Measurements from ENCODE around the gene SEC63. TPM values are rescaled to one million over a fixed set of nuclear protein-coding genes. Genes with fewer than 3 reads are reported as not detected.

The SEC63 gene
- total RNA-seq, 2 donors from 2014 or later = 90.7 to 105 TPM

DNA sequence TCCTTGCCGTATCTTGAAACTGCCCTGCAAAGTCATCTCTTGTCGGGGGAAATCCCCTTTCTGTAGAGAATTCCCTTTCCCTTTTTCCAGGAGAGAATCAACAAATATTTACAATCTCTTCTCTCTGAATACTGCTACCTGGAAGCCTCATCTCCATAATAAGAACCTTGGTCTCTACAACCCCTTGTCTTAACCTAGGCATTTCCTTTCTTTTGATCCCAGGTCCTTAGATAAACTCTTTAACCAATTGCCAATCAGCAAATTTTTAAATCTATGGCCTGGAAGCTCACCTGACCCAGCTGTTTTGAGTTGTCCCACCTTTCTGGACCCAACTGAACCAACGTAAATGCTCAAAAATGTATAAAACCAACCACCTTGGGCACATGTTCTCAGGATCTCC is 30.6 kb upstream of the SEC63 start:
- Mint-ChIP-seq H3K4me3 (no peak overlapping the region), H3K27ac (no peak overlapping the region), H3K9me3 (no peaks in the 10 kb centered on the region), H3K36me3 (ENCODE audit: insufficient read depth in 2 of 2) (no peaks in the 10 kb centered on the region), H3K27me3 (ENCODE audit: low read depth) (no peaks in the 10 kb centered on the region), H3K4me1 (ENCODE audit: low read depth) (no peaks in the 10 kb centered on the region)
- ATAC-seq (replicated peaks in 1 of 2) (no peak), DNase-seq (no peak)

DNA sequence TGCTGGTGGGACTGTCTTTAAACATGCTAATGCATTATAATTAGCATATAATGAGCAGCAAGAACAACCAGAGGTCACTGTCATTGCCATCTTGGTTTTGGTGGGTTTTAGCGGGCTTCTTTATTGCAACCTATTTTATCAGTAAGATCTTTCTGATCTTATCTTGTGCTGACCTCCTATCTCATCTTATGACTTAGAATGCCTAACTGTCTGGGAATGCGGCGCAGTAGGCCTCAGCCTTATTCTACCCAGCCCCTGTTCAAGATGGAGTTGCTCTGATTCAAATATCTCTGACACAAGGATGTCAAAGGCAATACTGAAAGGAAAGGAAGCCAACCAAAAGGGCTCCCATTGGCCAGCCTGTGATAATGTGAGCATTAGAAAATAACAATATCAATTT is 29.8 kb upstream of the SEC63 start:
- DNase-seq (no peak), ATAC-seq (replicated peaks in 1 of 2) (no peak)
- H3K27me3 Mint-ChIP-seq (ENCODE audit: low read depth) = peaks cover 3% of the 10 kb centered on the region
- no peak overlapping the region for H3K4me3 Mint-ChIP-seq
- H3K4me1 Mint-ChIP-seq (ENCODE audit: low read depth) = no peaks in the 10 kb centered on the region
- no peak overlapping the region for H3K27ac Mint-ChIP-seq
- H3K36me3 Mint-ChIP-seq (ENCODE audit: insufficient read depth in 2 of 2) = no peaks in the 10 kb centered on the region
- H3K9me3 Mint-ChIP-seq = no peaks in the 10 kb centered on the region

DNA sequence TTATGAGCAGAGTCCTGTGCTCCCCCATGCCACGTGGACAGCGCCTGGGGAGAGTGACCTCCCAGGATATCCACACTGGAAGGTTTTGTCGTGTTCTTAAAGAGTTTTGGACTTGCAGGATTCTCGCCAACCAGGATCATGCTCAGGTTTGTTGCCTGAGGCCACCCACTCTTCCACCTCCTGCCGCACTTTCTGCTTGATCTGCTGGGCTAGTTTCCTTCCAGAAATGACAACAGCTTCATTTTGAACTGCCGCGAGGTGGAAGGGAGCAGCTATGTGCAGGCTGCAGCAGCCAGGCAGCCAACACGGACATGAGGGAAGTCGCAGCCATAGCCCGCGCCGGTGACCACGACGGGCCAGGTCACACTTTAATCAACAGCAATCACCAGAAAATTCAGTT is 27.7 kb upstream of the SEC63 start:
- Mint-ChIP-seq H3K9me3 (no peaks in the 10 kb centered on the region), H3K4me1 (ENCODE audit: low read depth) (no peaks in the 10 kb centered on the region), H3K4me3 (no peak overlapping the region), H3K27ac (no peak overlapping the region), H3K36me3 (ENCODE audit: insufficient read depth in 2 of 2) (no peaks in the 10 kb centered on the region), H3K27me3 (ENCODE audit: low read depth) (peaks cover 12% of the 10 kb centered on the region)
- ATAC-seq (replicated peaks in 1 of 2) (no peak), DNase-seq (no peak)

DNA sequence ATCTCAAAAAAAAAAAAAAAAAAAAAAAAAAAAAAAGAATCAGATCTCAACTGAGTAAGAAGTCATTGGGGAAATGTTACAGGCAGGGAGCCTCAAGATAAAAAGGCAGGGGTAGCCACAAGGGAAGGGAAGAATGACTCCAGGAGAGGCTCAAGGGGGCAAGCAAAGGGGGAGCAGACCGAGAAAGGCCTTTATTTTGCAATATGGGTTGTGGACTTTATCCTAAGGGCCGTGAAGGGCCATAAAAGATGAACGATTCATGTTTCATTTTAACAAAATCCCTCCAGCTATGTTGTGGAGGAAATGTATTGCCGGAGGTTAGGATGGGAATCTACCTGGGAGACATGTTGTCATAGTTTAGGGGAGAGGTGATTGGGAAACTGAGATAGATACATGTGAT is 25.8 kb upstream of the SEC63 start:
- no peak for ATAC-seq (replicated peaks in 1 of 2)
- Mint-ChIP-seq H3K27me3 (ENCODE audit: low read depth) (peaks cover 12% of the 10 kb centered on the region), H3K4me3 (no peak overlapping the region), H3K36me3 (ENCODE audit: insufficient read depth in 2 of 2) (no peaks in the 10 kb centered on the region), H3K27ac (no peak overlapping the region), H3K9me3 (no peaks in the 10 kb centered on the region), H3K4me1 (ENCODE audit: low read depth) (no peaks in the 10 kb centered on the region)
- DNase-seq = no peak

DNA sequence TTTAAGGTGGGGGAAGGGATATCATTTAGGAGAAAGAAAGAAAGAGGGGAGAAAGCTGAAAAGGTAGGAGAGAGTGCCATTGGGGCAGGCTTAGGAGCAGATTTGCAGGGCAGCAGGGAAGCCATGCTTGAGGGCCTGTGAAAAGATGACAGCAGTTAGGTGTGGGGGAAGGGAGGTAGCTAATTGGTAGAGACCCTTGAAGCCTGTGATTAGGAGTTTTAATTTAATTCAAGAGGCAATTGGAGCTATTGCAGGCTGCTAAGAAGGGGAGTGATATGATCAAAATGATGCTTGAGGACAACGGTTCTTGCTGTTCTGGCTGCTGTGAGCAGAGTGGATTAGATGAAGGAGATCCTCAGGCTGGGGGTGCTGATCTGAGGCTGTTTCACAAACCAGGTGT is 24.5 kb upstream of the SEC63 start:
- no peaks in the 10 kb centered on the region for H3K9me3 Mint-ChIP-seq
- DNase-seq (no peak), ATAC-seq (replicated peaks in 1 of 2) (no peak)
- H3K4me1 Mint-ChIP-seq (ENCODE audit: low read depth) = no peaks in the 10 kb centered on the region
- no peak overlapping the region for H3K4me3 Mint-ChIP-seq
- H3K27me3 Mint-ChIP-seq (ENCODE audit: low read depth) = peaks cover 12% of the 10 kb centered on the region
- no peak overlapping the region for H3K27ac Mint-ChIP-seq
- no peaks in the 10 kb centered on the region for H3K36me3 Mint-ChIP-seq (ENCODE audit: insufficient read depth in 2 of 2)

DNA sequence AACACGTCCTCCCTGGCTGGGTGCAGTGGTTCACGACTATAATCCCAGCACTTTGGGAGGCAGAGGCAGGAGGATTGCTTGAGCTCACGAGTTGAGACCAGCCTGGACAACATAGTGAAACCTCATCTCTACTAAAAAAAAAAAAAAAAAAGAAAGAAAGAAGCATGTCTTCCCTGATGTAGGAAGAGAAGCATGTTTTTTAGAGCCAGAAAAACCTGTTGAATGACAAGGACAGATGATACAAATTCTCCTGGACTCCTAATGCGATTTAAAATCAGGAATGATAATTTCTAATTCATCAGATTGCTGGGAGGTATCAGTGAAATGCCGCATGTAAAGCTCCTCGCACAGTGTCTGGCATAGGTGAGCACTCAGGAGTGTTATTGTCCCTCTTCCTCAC is 23.7 kb upstream of the SEC63 start:
- no peaks in the 10 kb centered on the region for H3K9me3 Mint-ChIP-seq
- ATAC-seq (replicated peaks in 1 of 2) (no peak), DNase-seq (no peak)
- H3K4me1 Mint-ChIP-seq (ENCODE audit: low read depth) = no peaks in the 10 kb centered on the region
- H3K36me3 Mint-ChIP-seq (ENCODE audit: insufficient read depth in 2 of 2) = no peaks in the 10 kb centered on the region
- no peak overlapping the region for H3K27ac Mint-ChIP-seq
- no peak overlapping the region for H3K4me3 Mint-ChIP-seq
- H3K27me3 Mint-ChIP-seq (ENCODE audit: low read depth) = peaks cover 12% of the 10 kb centered on the region

DNA sequence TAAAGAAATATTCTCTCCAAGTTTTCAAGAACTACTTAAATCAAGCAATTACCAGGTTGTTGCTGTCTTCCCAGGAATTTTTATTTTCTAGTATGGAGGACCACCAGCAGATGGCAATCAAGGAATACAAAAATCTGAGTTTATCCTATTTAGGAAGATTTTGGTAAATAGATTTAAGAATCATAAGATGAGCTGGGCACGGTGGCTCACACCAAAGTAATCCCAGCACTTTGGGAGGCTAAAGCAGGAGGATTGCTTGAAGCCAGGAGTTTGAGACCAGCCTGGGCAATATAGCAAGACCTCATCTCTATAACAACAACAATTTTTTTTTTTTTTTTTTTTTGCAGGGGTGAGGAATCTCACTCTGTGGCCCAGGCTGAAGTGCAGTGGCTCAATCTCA is 19.3 kb upstream of the SEC63 start:
- Mint-ChIP-seq H3K4me1 (ENCODE audit: low read depth) (no peaks in the 10 kb centered on the region), H3K27me3 (ENCODE audit: low read depth) (peaks cover 12% of the 10 kb centered on the region), H3K36me3 (ENCODE audit: insufficient read depth in 2 of 2) (no peaks in the 10 kb centered on the region), H3K9me3 (no peaks in the 10 kb centered on the region), H3K27ac (no peak overlapping the region), H3K4me3 (no peak overlapping the region)
- no peak for DNase-seq
- ATAC-seq (replicated peaks in 1 of 2) = no peak

DNA sequence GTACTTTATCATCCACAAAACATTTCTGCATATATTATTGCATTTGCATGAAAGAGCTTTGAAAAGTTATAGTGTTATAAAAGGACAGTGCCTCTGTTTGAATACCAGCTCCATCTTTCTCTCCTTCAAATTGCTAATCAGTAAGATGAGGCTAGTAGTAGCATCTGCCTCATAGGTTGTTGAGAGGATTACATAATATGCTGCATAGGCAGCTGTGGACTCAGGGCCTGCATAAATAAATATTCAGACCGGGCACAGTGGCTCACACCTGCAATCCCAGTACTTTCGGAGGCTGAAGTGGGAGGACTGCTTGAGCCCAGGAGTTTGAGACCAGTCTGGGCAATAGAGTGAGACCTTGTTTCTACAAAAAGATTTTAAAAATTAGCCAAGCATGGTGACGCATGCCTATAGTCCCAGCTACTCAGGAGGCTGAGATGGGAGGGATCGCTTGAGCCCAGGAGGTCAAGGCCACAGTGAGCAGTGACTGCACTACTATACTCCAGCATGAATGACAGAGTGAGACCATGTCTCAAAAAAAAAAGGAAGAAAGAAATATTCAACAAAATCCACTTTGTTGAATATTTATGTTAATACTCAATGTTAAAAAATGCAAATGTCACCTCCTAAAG is 18.3 kb upstream of the SEC63 start:
- ATAC-seq (replicated peaks in 1 of 2) = no peak
- Mint-ChIP-seq H3K9me3 (no peaks in the 10 kb centered on the region), H3K27me3 (ENCODE audit: low read depth) (peaks cover 13% of the 10 kb centered on the region), H3K4me1 (ENCODE audit: low read depth) (no peaks in the 10 kb centered on the region), H3K27ac (no peak overlapping the region), H3K4me3 (no peak overlapping the region), H3K36me3 (ENCODE audit: insufficient read depth in 2 of 2) (no peaks in the 10 kb centered on the region)
- DNase-seq = no peak

DNA sequence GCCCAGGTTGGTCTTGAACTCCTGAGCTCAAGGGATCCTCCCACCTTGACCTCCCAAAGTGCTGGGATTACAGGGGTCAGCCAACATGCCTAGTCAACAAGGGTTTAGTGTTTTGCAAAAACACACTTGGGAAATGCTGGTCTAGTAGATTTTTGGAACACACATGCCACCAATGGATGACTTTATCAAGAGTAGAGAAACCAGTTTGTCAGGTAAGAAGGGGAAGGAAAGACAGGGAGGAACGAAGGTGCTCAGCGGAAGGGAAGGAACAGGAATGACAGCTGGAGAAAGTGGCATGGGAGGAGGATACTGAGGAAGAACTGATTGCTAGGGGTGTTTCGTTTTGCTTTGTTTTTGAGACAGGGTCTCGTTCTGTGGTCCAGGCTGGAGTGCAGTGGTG is 15.6 kb upstream of the SEC63 start:
- H3K4me3 Mint-ChIP-seq = no peak overlapping the region
- DNase-seq = no peak
- peaks cover 13% of the 10 kb centered on the region for H3K27me3 Mint-ChIP-seq (ENCODE audit: low read depth)
- no peaks in the 10 kb centered on the region for H3K9me3 Mint-ChIP-seq
- H3K36me3 Mint-ChIP-seq (ENCODE audit: insufficient read depth in 2 of 2) = no peaks in the 10 kb centered on the region
- no peaks in the 10 kb centered on the region for H3K4me1 Mint-ChIP-seq (ENCODE audit: low read depth)
- no peak overlapping the region for H3K27ac Mint-ChIP-seq
- ATAC-seq (replicated peaks in 1 of 2) = no peak

DNA sequence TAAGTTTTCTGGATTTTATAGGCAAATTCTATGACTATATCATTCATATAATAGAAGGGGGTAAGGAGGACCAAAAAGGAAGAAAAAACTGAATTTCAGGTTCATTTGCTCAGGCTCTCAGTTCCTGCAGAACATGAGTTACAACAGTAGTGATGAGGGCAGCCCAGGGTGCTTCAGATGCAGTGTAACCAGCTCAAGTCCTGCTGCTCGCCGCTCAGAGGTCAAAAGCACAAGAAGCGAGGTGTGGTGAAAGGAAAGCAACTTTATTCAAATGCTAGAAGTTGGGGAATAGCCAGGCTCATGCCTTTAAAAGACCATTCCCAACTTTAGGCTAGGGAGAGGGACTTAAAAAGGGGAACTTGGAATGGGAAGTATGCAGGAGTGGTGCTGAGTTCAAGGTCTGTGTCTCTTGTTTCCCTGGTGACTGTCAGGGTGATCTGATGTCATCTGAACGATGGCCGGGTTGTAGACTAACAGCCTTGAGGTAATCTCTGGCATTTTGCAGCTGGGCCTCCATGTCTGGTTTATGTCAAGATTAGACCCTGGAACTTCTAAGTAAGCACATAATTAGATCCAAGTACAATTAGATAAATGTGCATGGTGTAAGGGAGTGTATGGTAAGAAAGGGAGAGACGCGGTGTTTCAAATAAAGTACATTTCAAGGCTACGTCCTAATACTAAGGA is 14.5 kb upstream of the SEC63 start:
- ATAC-seq (replicated peaks in 1 of 2) (no peak), DNase-seq (no peak)
- peaks cover 13% of the 10 kb centered on the region for H3K27me3 Mint-ChIP-seq (ENCODE audit: low read depth)
- no peaks in the 10 kb centered on the region for H3K4me1 Mint-ChIP-seq (ENCODE audit: low read depth)
- no peaks in the 10 kb centered on the region for H3K9me3 Mint-ChIP-seq
- H3K4me3 Mint-ChIP-seq = no peak overlapping the region
- no peak overlapping the region for H3K27ac Mint-ChIP-seq
- H3K36me3 Mint-ChIP-seq (ENCODE audit: insufficient read depth in 2 of 2) = no peaks in the 10 kb centered on the region

DNA sequence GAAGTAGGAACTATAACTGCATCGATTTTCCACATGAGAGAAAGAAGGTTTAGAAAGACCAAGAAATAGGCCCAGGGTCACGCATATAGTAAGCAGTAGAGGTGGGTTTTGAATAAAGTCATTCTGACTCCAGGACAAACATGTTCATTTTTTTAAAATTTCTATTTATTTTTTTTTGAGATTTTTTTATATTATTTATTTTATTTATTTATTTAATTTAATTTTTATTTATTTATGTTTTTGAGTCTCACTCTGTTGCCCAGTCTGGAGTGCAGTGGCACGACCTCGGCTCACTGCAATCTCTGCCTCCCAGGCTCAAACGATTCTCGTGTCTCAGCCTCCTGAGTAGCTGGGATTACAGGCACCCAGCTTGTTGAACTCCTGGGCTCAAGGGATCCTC is 13.2 kb upstream of the SEC63 start:
- Mint-ChIP-seq H3K4me3 (no peak overlapping the region), H3K27ac (no peak overlapping the region)

DNA sequence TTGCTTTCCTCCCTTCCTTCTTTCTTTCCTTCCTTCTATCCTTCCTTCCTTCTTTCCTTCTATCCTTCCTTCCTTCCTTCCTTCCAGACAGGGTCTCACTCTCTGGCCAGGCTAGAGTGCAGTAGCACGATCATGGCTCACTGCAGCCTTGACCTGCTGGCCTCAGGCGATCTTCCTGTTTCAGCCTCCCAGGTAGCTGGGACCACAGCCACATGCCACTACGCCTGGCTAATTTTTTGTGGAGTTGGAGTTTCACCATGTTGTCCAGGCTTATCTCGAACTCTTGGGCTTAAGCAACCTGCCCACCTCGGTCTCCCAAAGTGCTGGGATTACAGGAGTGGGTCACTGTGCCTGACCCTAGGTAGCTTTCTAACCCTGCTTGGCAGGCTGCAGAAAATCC is 12.2 kb upstream of the SEC63 start:
- Mint-ChIP-seq H3K36me3 (ENCODE audit: insufficient read depth in 2 of 2) (no peaks in the 10 kb centered on the region), H3K9me3 (no peaks in the 10 kb centered on the region), H3K4me3 (no peak overlapping the region), H3K27ac (no peak overlapping the region), H3K27me3 (ENCODE audit: low read depth) (peaks cover 13% of the 10 kb centered on the region), H3K4me1 (ENCODE audit: low read depth) (peaks cover 2% of the 10 kb centered on the region)
- ATAC-seq (replicated peaks in 1 of 2) (no peak), DNase-seq (no peak)

More for the DNA sequence above, 13.2 kb upstream of the SEC63 start:
- H3K27me3 Mint-ChIP-seq (ENCODE audit: low read depth) = peaks cover 13% of the 10 kb centered on the region
- no peaks in the 10 kb centered on the region for H3K36me3 Mint-ChIP-seq (ENCODE audit: insufficient read depth in 2 of 2)
- no peak for DNase-seq
- H3K4me1 Mint-ChIP-seq (ENCODE audit: low read depth) = no peaks in the 10 kb centered on the region
- ATAC-seq (replicated peaks in 1 of 2) = no peak
- no peaks in the 10 kb centered on the region for H3K9me3 Mint-ChIP-seq

DNA sequence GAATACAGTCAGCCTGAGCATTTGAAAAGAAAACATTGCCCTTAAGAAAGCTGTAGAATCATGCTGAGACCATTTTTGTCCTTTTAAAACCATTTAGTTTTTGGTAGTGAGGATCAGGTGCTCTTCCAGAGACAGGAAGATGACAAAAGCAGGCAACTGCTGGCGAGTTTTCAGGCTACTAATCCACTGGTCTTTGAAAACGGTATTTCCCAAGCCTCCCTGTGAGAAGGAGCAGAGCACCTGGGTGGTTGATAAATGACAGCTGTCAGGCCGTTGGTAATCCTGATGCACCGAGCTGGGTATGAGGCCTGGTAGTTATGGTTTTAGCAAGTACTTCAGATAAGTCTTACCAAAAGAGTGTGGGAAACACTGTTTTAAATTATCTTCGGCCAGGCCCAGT is 10.1 kb upstream of the SEC63 start:
- Mint-ChIP-seq H3K27ac (no peak overlapping the region), H3K4me1 (ENCODE audit: low read depth) (peaks cover 23% of the 10 kb centered on the region), H3K4me3 (no peak overlapping the region), H3K9me3 (peaks cover 0 to 5% of the 10 kb centered on the region in 2 donors), H3K27me3 (ENCODE audit: low read depth) (peaks cover 13% of the 10 kb centered on the region), H3K36me3 (ENCODE audit: insufficient read depth in 2 of 2) (no peaks in the 10 kb centered on the region)
- ATAC-seq (replicated peaks in 1 of 2) = no peak
- no peak for DNase-seq

DNA sequence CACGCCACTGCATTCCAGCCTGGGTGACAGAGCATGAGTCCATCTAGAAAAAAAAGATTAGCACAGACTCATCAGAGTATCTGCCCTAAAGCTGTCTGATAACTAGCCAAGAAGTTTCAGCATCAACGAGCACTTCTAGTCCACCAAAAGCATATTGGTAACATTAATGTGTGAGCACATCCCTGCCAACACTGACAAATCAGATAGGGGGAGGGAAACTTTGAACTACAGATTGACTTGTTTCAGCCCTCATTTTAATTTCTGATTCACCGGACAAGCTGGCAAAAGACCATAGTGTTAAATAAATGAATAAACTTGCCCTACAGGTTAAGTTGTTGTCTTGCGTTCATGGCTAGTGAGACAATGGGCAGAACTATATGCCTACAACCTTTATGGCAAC is 7.7 kb upstream of the SEC63 start:
- ATAC-seq (replicated peaks in 1 of 2) (no peak), DNase-seq (no peak)
- Mint-ChIP-seq H3K4me3 (no peak overlapping the region), H3K36me3 (ENCODE audit: insufficient read depth in 2 of 2) (no peaks in the 10 kb centered on the region), H3K4me1 (ENCODE audit: low read depth) (peaks cover 26% of the 10 kb centered on the region), H3K9me3 (peaks cover 0 to 5% of the 10 kb centered on the region in 2 donors), H3K27me3 (ENCODE audit: low read depth) (no peaks in the 10 kb centered on the region), H3K27ac (no peak overlapping the region)

Measured in activated T-cell treated with anti-CD3 and anti-CD28 coated beads, Interleukin-2, amount 50 U/mL, for 72 hours (primary cell).